Medulla oblongata (tissue), 1 donor: Measurements from ENCODE around the gene LOXHD1.

Source experiments
- DNase-seq: peaks from one replicate; pipeline ENCODE4 v3.0.0-alpha.2; 2015; ENCODE audit errors: extremely low spot score

The LOXHD1 gene

GRCh38 chr18:46542545-46542944, 114.5 kb downstream of the LOXHD1 start:
- no peak for DNase-seq

- no peak for DNase-seq
Measured at GRCh38 chr18:46541626-46542189, 115.3 kb downstream of the LOXHD1 start.

- DNase-seq = no peak
Measured at GRCh38 chr18:46538376-46538775, 118.6 kb downstream of the LOXHD1 start.

- DNase-seq = no peak
Measured at GRCh38 chr18:46536215-46536874, 120.7 kb downstream of the LOXHD1 start.

GRCh38 chr18:46531482-46531881, 125.5 kb downstream of the LOXHD1 start:
- no peak for DNase-seq

GRCh38 chr18:46528037-46528436, 129.0 kb downstream of the LOXHD1 start:
- DNase-seq = no peak

GRCh38 chr18:46519870-46520269, 137.2 kb downstream of the LOXHD1 start:
- no peak for DNase-seq

- no peak for DNase-seq
Measured at GRCh38 chr18:46518438-46518837, 138.6 kb downstream of the LOXHD1 start.

- no peak for DNase-seq
Measured at GRCh38 chr18:46516555-46516954, 140.5 kb downstream of the LOXHD1 start.

- no peak for DNase-seq
Measured at GRCh38 chr18:46510386-46510785, 146.6 kb downstream of the LOXHD1 start.

- DNase-seq = no peak
Measured at GRCh38 chr18:46509530-46509929, 147.5 kb downstream of the LOXHD1 start.

GRCh38 chr18:46506974-46507586, 149.9 kb downstream of the LOXHD1 start:
- DNase-seq = no peak

GRCh38 chr18:46502444-46502843, 154.6 kb downstream of the LOXHD1 start:
- DNase-seq = no peak

- peak; percentile 8 for DNase-seq
Measured at GRCh38 chr18:46497129-46497528, 159.9 kb downstream of the LOXHD1 start.

- DNase-seq = no peak
Measured at GRCh38 chr18:46488471-46489213, 168.4 kb downstream of the LOXHD1 start.

GRCh38 chr18:46485675-46486194, 171.3 kb downstream of the LOXHD1 start:
- DNase-seq = no peak

GRCh38 chr18:46484971-46485370, 172.0 kb downstream of the LOXHD1 start:
- DNase-seq = no peak

GRCh38 chr18:46482831-46483230, 174.2 kb downstream of the LOXHD1 start:
- no peak for DNase-seq

- no peak for DNase-seq
Measured at GRCh38 chr18:46481847-46482245, 175.2 kb downstream of the LOXHD1 start.

GRCh38 chr18:46481048-46481846, 175.8 kb downstream of the LOXHD1 start:
- peak; percentile 45 for DNase-seq

GRCh38 chr18:46480226-46480625, 176.8 kb downstream of the LOXHD1 start:
- DNase-seq = no peak

GRCh38 chr18:46478796-46479195, 178.2 kb downstream of the LOXHD1 start:
- DNase-seq = no peak
